Neural cell (in vitro differentiated cells): ENCODE results near the gene VAMP8. TPM values are rescaled to one million over a fixed set of nuclear protein-coding genes. Genes with fewer than 3 reads are reported as not detected.
"Not testable (repeated sequence)": the region's sequence is repeated elsewhere in the genome, so short reads cannot be mapped to it uniquely, and the experiment has no call there.

Experiments
- H2AFZ ChIP-seq: fragments of 200-600, 300-800 bp; sonication (generic), shearing (Covaris generic); 2 replicates; pipeline ENCODE4 v1.6.0; 2014; ENCODE audit warnings: low read depth, mild to moderate bottlenecking, antibody characterized with exemption, low read length, moderate library complexity
- H3F3A ChIP-seq: fragments of 200-600 bp; shearing (Covaris generic); 2 replicates; pipeline ENCODE4 v1.6.1; 2016; ENCODE audit warnings: mild to moderate bottlenecking, moderate library complexity, mixed read lengths, antibody characterized with exemption, low read length; ENCODE audit not compliant: insufficient read depth, poor library complexity, severe bottlenecking
- H3K27ac ChIP-seq: fragments of 200-600, 300-800 bp; sonication (generic), shearing (Covaris generic); 2 replicates; pipeline ENCODE4 v1.5.1; 2014; ENCODE audit warnings: mild to moderate bottlenecking, low read length, moderate library complexity
- H3K27me3 ChIP-seq: fragments of 300-800, 200-600 bp; sonication (generic), shearing (Covaris generic); 2 replicates; pipeline ENCODE4 v1.6.0; 2014; ENCODE audit warnings: mild to moderate bottlenecking, low read depth, low read length, moderate library complexity; ENCODE audit not compliant: insufficient read depth
- H3K36me3 ChIP-seq: fragments of 300-800, 200-600 bp; sonication (generic), shearing (Covaris generic); 2 replicates; pipeline ENCODE4 v1.5.1; 2014; ENCODE audit warnings: mild to moderate bottlenecking, antibody characterized with exemption, low read length, moderate library complexity; ENCODE audit not compliant: insufficient read depth
- H3K4me2 ChIP-seq: fragments of 300-800, 200-600 bp; sonication (generic), shearing (Covaris generic); 2 replicates; pipeline ENCODE4 v1.6.0; 2014; ENCODE audit warnings: mild to moderate bottlenecking, low read length
- H3K4me3 ChIP-seq: fragments of 300-800, 200-600 bp; sonication (generic), shearing (Covaris generic); 2 replicates; pipeline ENCODE4 v1.5.1; 2014; ENCODE audit warnings: mild to moderate bottlenecking, low read length, moderate library complexity
- H3K79me2 ChIP-seq: fragments of 200-600 bp; shearing (Covaris generic); replicated peaks from 2 replicates; pipeline ENCODE4 v1.6.0; 2014; ENCODE audit warnings: mild to moderate bottlenecking, low read length, moderate library complexity; ENCODE audit not compliant: insufficient read depth
- H3K9ac ChIP-seq: fragments of 300-800, 200-600 bp; sonication (generic), shearing (Covaris generic); 2 replicates; pipeline ENCODE4 v1.6.1; 2016; ENCODE audit warnings: mild to moderate bottlenecking, low read length, mixed read lengths
- H3K9me2 ChIP-seq: fragments of 200-600 bp; shearing (Covaris generic); 2 replicates; pipeline ENCODE4 v1.6.1; 2016; ENCODE audit warnings: mild to moderate bottlenecking, low read length, mixed read lengths; ENCODE audit not compliant: insufficient read depth
- H3K9me3 ChIP-seq: fragments of 200-600, 300-800 bp; sonication (generic), shearing (Covaris generic); 2 replicates; pipeline ENCODE4 v1.6.1; 2016; ENCODE audit warnings: mild to moderate bottlenecking, mixed run types, low read length, moderate library complexity, mixed read lengths
- H4K20me1 ChIP-seq: fragments of 200-600 bp; shearing (Covaris generic); 2 replicates; pipeline ENCODE4 v1.6.1; 2016; ENCODE audit warnings: mild to moderate bottlenecking, mixed run types; ENCODE audit not compliant: insufficient read depth
- EP300 ChIP-seq: fragments of 450-650 bp; conservative IDR thresholded peaks from 2 replicates; pipeline ENCODE4 v1.6.1; 2014; ENCODE audit warnings: antibody characterized with exemption, mild to moderate bottlenecking, moderate library complexity; ENCODE audit not compliant: poor library complexity, severe bottlenecking
- EZH2 ChIP-seq: fragments of 200-600, 300-800 bp; shearing (Covaris generic), sonication (generic); IDR thresholded peaks from 2 replicates; pipeline ENCODE4 v1.6.1; 2014; ENCODE audit warnings: antibody characterized with exemption, low read length, borderline replicate concordance, mild to moderate bottlenecking; ENCODE audit not compliant: insufficient read depth, poor library complexity, severe bottlenecking
- MXI1 ChIP-seq: fragments of 450-650 bp; conservative IDR thresholded peaks from 2 replicates; pipeline ENCODE4 v1.6.1; 2014; ENCODE audit warnings: antibody characterized with exemption, mild to moderate bottlenecking; ENCODE audit not compliant: poor library complexity, severe bottlenecking
- POLR2AphosphoS5 ChIP-seq: IDR thresholded peaks from 2 replicates; pipeline ENCODE4 v1.6.1; 2012
- RAD21 ChIP-seq: fragments of 450-650 bp; conservative IDR thresholded peaks from 2 replicates; pipeline ENCODE4 v1.6.1; 2014; ENCODE audit warnings: antibody characterized with exemption, mild to moderate bottlenecking, moderate library complexity
- SMC3 ChIP-seq: fragments of 450-650 bp; conservative IDR thresholded peaks from 2 replicates; pipeline ENCODE4 v1.6.1; 2014; ENCODE audit warnings: antibody characterized with exemption, mild to moderate bottlenecking, moderate library complexity; ENCODE audit not compliant: poor library complexity
- TAF1 ChIP-seq: IDR thresholded peaks from 2 replicates; pipeline ENCODE4 v1.6.1; 2012; ENCODE audit warnings: low read depth
- polyA plus RNA-seq: library from polyadenylated mRNA; depleted of rRNA; stranded (reverse); fragments of >200 nt; gene quantifications from 2 replicates; pipeline ENCODE4 v1.2.3, GENCODE V29; 2014
- TF ChIP-seq, protein P1 (sequence below): IDR thresholded peaks from 2 replicates; pipeline ENCODE4 v1.6.1; 2012; ENCODE audit warnings: borderline replicate concordance
- TF ChIP-seq, protein P2 (sequence below): fragments of 450-650 bp; IDR thresholded peaks from 2 replicates; pipeline ENCODE4 v1.5.1; 2014; ENCODE audit warnings: antibody characterized with exemption, mild to moderate bottlenecking, moderate library complexity; ENCODE audit not compliant: poor library complexity, severe bottlenecking

VAMP8 gene
- polyA plus RNA-seq, 1 donor from 2014 or later = not detected

DNA sequence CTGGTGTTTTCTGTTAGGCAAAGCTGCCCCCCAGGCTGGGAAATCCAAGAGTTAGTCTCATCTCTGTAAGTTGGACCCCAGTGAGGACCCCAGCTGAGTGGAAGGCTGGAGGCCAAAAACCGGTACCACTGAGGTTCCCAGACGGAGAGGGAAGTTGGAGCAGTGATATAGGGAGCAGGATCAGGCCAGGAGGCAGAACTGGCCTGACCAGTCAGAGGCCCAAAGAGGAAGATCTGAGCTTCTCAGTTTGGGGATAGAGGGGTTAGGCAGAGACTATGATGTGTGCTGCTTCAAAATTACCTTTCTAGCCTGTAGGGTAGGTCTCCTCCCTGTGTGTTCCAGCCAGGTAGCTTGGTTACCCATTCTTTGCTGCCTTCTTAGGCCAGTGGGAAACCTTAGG is 13.6 kb downstream of the VAMP8 start:
- no peak overlapping the region for H3K4me3 ChIP-seq

DNA sequence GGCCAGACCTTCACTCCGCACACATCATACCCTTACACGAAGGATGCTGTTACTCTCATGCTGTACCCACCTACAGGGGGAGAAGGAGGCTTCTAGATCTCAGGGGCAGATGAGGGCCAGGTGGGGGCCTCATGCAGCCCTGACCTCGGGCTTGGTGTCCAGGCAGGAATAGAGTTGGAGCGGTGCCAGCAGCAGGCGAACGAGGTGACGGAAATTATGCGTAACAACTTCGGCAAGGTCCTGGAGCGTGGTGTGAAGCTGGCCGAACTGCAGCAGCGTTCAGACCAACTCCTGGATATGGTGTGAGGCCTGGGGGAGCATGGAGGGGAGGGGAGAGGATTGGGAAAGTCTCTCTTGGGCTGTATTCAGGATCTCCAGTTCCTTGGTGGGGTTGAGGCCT is 14.2 kb downstream of the VAMP8 start:
- no peak overlapping the region for H3K9ac ChIP-seq
- H3K79me2 ChIP-seq = peaks cover 10% of the 10 kb centered on the region

More for the DNA sequence above, 13.6 kb downstream of the VAMP8 start:
- Histone ChIP-seq H3K9me3 (no peaks in the 10 kb centered on the region), H3K36me3 (no peaks in the 10 kb centered on the region), H3F3A (no peaks in the 10 kb centered on the region), H2AFZ (no peak overlapping the region), H3K9me2 (no peaks in the 10 kb centered on the region), H3K9ac (no peak overlapping the region), H3K4me2 (no peak overlapping the region), H3K27ac (no peak overlapping the region), H3K27me3 (peaks cover 2% of the 10 kb centered on the region), H4K20me1 (no peaks in the 10 kb centered on the region), H3K79me2 (peaks cover 4% of the 10 kb centered on the region)
- no peak for TF ChIP-seq SMC3
- TF ChIP-seq TAF1 = no peak
- TF ChIP-seq MXI1 = no peak

DNA sequence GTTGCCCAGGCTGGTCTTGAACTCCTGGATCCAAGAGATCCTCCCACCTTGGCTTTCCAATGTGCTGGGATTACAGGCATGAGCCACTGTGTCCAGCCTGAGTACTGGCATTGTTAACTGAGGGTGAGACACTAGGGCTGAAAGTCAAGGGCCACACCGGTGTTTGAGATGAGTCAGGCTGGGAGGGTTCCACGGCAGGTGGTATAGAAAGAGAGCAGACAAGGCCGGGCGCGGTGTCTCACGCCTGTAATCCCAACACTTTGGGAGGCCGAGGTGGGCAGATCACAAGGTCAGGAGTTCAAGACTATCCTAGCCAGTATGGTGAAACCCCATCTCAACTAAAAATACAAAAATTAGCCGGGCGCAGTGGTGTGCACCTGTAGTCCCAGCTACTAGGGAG is 14.9 kb downstream of the VAMP8 start:
- H3K4me3 ChIP-seq, H3K36me3 ChIP-seq, H2AFZ ChIP-seq, H3K9me3 ChIP-seq, H3F3A ChIP-seq, H3K27ac ChIP-seq, H3K9me2 ChIP-seq, H3K9ac ChIP-seq, H3K4me2 ChIP-seq, H3K27me3 ChIP-seq, H4K20me1 ChIP-seq: not testable (repeated sequence)
- peaks cover 11% of the 10 kb centered on the region for H3K79me2 ChIP-seq

More for the DNA sequence above, 14.2 kb downstream of the VAMP8 start:
- H3K4me3 ChIP-seq = no peak overlapping the region
- H4K20me1 ChIP-seq = no peaks in the 10 kb centered on the region
- no peak overlapping the region for H3K4me2 ChIP-seq
- no peaks in the 10 kb centered on the region for H3K27me3 ChIP-seq
- no peak overlapping the region for H3K27ac ChIP-seq
- no peaks in the 10 kb centered on the region for H3F3A ChIP-seq
- H3K9me2 ChIP-seq = no peaks in the 10 kb centered on the region
- H2AFZ ChIP-seq = no peak overlapping the region
- H3K36me3 ChIP-seq = no peaks in the 10 kb centered on the region
- TF ChIP-seq RAD21 (no peak), EZH2 (no peak), EP300 (no peak), TAF1 (no peak), MXI1 (no peak), POLR2AphosphoS5 (no peak), SMC3 (no peak)
- TF ChIP-seq, protein P1, sequence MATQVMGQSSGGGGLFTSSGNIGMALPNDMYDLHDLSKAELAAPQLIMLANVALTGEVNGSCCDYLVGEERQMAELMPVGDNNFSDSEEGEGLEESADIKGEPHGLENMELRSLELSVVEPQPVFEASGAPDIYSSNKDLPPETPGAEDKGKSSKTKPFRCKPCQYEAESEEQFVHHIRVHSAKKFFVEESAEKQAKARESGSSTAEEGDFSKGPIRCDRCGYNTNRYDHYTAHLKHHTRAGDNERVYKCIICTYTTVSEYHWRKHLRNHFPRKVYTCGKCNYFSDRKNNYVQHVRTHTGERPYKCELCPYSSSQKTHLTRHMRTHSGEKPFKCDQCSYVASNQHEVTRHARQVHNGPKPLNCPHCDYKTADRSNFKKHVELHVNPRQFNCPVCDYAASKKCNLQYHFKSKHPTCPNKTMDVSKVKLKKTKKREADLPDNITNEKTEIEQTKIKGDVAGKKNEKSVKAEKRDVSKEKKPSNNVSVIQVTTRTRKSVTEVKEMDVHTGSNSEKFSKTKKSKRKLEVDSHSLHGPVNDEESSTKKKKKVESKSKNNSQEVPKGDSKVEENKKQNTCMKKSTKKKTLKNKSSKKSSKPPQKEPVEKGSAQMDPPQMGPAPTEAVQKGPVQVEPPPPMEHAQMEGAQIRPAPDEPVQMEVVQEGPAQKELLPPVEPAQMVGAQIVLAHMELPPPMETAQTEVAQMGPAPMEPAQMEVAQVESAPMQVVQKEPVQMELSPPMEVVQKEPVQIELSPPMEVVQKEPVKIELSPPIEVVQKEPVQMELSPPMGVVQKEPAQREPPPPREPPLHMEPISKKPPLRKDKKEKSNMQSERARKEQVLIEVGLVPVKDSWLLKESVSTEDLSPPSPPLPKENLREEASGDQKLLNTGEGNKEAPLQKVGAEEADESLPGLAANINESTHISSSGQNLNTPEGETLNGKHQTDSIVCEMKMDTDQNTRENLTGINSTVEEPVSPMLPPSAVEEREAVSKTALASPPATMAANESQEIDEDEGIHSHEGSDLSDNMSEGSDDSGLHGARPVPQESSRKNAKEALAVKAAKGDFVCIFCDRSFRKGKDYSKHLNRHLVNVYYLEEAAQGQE = no peak
- TF ChIP-seq, protein P2, sequence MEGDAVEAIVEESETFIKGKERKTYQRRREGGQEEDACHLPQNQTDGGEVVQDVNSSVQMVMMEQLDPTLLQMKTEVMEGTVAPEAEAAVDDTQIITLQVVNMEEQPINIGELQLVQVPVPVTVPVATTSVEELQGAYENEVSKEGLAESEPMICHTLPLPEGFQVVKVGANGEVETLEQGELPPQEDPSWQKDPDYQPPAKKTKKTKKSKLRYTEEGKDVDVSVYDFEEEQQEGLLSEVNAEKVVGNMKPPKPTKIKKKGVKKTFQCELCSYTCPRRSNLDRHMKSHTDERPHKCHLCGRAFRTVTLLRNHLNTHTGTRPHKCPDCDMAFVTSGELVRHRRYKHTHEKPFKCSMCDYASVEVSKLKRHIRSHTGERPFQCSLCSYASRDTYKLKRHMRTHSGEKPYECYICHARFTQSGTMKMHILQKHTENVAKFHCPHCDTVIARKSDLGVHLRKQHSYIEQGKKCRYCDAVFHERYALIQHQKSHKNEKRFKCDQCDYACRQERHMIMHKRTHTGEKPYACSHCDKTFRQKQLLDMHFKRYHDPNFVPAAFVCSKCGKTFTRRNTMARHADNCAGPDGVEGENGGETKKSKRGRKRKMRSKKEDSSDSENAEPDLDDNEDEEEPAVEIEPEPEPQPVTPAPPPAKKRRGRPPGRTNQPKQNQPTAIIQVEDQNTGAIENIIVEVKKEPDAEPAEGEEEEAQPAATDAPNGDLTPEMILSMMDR = no peak
- H3K9me3 ChIP-seq = no peaks in the 10 kb centered on the region
